ENCODE results near the gene CBX4. TPM values are rescaled to one million over a fixed set of nuclear protein-coding genes. Genes with fewer than 3 reads are reported as not detected.

The CBX4 gene
- total RNA-seq, 1 donor from 2014 or later = 6.8 TPM

GRCh38 chr17:79808763-79809529 lies 30.3 kb downstream of the CBX4 start:
- Mint-ChIP-seq H3K4me3 (ENCODE audit: unreplicated experiment) (peak overlapping the region; percentile 62), H3K27ac (ENCODE audit: unreplicated experiment) (peak overlapping the region; percentile 74), H3K36me3 (ENCODE audit: low read depth, unreplicated experiment) (no peaks in the 10 kb centered on the region)

DNA sequence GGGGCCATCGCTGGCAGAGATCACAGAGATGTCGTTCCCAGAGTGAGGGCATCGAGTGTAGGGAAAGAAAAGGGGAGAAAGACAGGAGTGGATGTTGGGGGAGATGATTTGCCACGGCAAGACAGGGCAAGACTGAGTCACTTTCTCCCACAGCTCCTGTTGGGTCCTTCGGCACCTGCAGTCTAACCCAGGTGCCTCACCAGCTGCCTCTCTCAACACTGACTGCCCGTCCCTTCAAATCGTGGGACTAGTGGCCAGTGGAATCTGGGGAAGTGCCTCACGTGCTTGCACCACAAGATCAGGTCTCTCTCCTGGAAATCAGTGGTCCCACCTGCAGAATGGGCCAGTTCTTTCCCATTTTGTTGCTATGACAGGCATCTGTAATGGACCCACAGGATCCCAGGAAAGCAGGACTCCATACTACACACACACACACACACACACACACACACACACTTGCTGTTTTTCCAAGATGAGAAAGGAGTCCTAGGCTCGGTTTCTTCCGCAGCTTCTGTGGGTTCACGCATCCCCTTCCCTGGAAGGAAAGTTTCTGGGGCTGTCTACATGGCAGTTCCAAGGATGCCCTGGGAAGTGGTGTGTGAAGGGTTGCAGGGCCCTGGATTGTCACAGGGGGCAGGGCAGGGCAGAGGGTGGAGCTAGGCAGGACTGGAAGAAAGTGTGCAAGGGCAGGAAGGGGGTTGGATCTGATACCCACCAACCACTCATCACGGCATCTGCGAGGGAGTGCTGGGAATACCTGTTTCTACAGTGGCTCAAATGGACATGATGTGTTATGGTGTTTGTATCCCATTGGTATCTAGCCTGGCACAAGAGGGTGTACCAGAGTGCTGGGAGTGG lies 32.1 kb downstream of the CBX4 start:
- H3K9me3 Mint-ChIP-seq (ENCODE audit: unreplicated experiment) = no peaks in the 10 kb centered on the region
- H3K36me3 Mint-ChIP-seq (ENCODE audit: low read depth, unreplicated experiment) = no peaks in the 10 kb centered on the region
- peaks cover 21% of the 10 kb centered on the region for H3K4me1 Mint-ChIP-seq (ENCODE audit: unreplicated experiment)
- no peak overlapping the region for H3K27ac Mint-ChIP-seq (ENCODE audit: unreplicated experiment)
- TF ChIP-seq, protein P1, sequence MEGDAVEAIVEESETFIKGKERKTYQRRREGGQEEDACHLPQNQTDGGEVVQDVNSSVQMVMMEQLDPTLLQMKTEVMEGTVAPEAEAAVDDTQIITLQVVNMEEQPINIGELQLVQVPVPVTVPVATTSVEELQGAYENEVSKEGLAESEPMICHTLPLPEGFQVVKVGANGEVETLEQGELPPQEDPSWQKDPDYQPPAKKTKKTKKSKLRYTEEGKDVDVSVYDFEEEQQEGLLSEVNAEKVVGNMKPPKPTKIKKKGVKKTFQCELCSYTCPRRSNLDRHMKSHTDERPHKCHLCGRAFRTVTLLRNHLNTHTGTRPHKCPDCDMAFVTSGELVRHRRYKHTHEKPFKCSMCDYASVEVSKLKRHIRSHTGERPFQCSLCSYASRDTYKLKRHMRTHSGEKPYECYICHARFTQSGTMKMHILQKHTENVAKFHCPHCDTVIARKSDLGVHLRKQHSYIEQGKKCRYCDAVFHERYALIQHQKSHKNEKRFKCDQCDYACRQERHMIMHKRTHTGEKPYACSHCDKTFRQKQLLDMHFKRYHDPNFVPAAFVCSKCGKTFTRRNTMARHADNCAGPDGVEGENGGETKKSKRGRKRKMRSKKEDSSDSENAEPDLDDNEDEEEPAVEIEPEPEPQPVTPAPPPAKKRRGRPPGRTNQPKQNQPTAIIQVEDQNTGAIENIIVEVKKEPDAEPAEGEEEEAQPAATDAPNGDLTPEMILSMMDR (IDR thresholded peaks at IDR 0.05; ENCODE audit: unreplicated experiment) = no peak
- H3K27me3 Mint-ChIP-seq (ENCODE audit: unreplicated experiment) = peaks cover 49% of the 10 kb centered on the region
- H3K4me3 Mint-ChIP-seq (ENCODE audit: unreplicated experiment) = peak overlapping the region; percentile 73
- no peak for DNase-seq (ENCODE audit: low spot score)

More at GRCh38 chr17:79808763-79809529, 30.3 kb downstream of the CBX4 start:
- peaks cover 23% of the 10 kb centered on the region for H3K4me1 Mint-ChIP-seq (ENCODE audit: unreplicated experiment)
- TF ChIP-seq, protein P1 (IDR thresholded peaks at IDR 0.05; ENCODE audit: unreplicated experiment) = no peak
- H3K27me3 Mint-ChIP-seq (ENCODE audit: unreplicated experiment) = peaks cover 47% of the 10 kb centered on the region
- no peaks in the 10 kb centered on the region for H3K9me3 Mint-ChIP-seq (ENCODE audit: unreplicated experiment)
- DNase-seq (ENCODE audit: low spot score) = no peak

DNA sequence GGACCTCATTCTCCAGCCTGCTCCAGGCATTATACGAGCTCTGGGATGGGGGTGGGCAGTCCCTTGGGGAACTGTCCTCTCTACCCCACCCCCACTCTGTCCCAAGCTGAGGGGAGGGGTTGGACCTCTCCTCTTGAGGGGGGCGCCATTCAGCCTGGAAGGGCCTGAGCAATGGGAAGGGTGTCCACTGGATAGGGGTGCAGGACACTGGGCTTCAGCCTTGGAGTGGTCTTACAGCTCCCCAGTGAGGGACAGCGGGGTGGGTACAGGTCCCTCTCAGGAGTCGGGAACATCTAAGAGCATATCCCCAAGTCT lies 32.8 kb downstream of the CBX4 start:
- Mint-ChIP-seq H3K4me1 (ENCODE audit: unreplicated experiment) (peaks cover 20% of the 10 kb centered on the region), H3K27me3 (ENCODE audit: unreplicated experiment) (peaks cover 49% of the 10 kb centered on the region), H3K27ac (ENCODE audit: unreplicated experiment) (no peak overlapping the region), H3K4me3 (ENCODE audit: unreplicated experiment) (peak overlapping the region; percentile 73), H3K9me3 (ENCODE audit: unreplicated experiment) (no peaks in the 10 kb centered on the region), H3K36me3 (ENCODE audit: low read depth, unreplicated experiment) (no peaks in the 10 kb centered on the region)
- DNase-seq (ENCODE audit: low spot score) = no peak
- TF ChIP-seq, protein P1 (IDR thresholded peaks at IDR 0.05; ENCODE audit: unreplicated experiment) = no peak

GRCh38 chr17:79804856-79805696 lies 34.2 kb downstream of the CBX4 start:
- TF ChIP-seq, protein P1 (IDR thresholded peaks at IDR 0.05; ENCODE audit: unreplicated experiment) = no peak
- peaks cover 48% of the 10 kb centered on the region for H3K27me3 Mint-ChIP-seq (ENCODE audit: unreplicated experiment)
- no peaks in the 10 kb centered on the region for H3K9me3 Mint-ChIP-seq (ENCODE audit: unreplicated experiment)
- peaks cover 20% of the 10 kb centered on the region for H3K4me1 Mint-ChIP-seq (ENCODE audit: unreplicated experiment)
- no peaks in the 10 kb centered on the region for H3K36me3 Mint-ChIP-seq (ENCODE audit: low read depth, unreplicated experiment)
- no peak overlapping the region for H3K4me3 Mint-ChIP-seq (ENCODE audit: unreplicated experiment)
- no peak for DNase-seq (ENCODE audit: low spot score)
- H3K27ac Mint-ChIP-seq (ENCODE audit: unreplicated experiment) = no peak overlapping the region

Measured in endothelial cell (in vitro differentiated cells).